T-helper 1 cell treated with Interleukin-12 subunit alpha and Interleukin-12 subunit beta and Interleukin-4 antibody, amounts not matched to agents 30 ng/mL and 1 ng/mL, for 36 hours (primary cell): ENCODE data around the gene MAVS. TPM values are rescaled to one million over a fixed set of nuclear protein-coding genes. Genes with fewer than 3 reads are reported as not detected.
"Not testable (repeated sequence)": the region's sequence is repeated elsewhere in the genome, so short reads cannot be mapped to it uniquely, and the experiment has no call there.

Experiments
- intact Hi-C: fragments of 100-400 bp; cut with micrococcal nuclease; formaldehyde crosslinking; loops from one replicate; pipeline ENCODE4 v1.15.1; 2024
- total RNA-seq: library from RNA; stranded (reverse); gene quantifications from 2 replicates; pipeline ENCODE4 v1.2.3, GENCODE V29; 2022

The MAVS gene
- total RNA-seq, 1 donor from 2014 or later = 43.1 TPM

DNA sequence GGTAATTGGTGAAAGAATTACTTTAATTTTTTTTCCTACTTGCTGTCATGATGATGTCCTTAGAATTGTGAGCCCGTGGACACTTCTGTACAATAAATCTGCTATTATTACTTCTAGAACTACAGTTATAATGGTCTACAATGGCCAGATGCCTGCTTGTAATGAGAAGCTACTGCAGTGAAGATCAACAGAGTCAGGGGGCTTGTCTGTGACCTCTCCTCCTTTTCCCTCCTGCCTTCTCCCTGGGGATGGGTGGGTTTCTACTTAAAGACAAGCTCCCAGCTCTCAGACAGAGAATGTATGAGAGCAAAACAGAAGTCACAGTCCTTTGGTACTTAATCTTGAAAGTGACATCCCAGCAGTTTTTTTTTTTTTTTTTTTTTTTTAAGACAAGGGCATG lies 29.4 kb downstream of the MAVS start:
- intact Hi-C loops = no loop called here

- intact Hi-C loops = no loop called here
Measured at GRCh38 chr20:3876676-3877075, 30.0 kb downstream of the MAVS start.

GRCh38 chr20:3878921-3879274 lies 32.3 kb downstream of the MAVS start:
- intact Hi-C loops = not testable (repeated sequence)

DNA sequence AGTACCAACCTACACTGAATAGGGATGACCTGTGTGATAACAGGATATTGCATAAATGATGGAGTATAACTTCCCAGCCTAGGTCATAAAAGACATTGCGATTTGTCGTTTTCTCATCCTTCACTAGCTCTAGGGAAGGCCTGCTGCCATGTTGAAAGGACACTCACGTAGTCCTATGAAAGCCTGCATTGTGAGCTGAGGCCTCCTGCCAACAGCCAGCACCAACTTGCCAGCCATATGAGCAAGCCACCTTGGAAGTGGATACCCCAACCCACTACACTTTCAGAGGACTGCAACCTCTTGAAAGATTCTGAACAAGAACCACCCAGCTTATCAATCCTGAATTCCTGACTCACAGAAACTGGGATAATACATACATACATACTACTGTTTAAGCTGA lies 39.1 kb downstream of the MAVS start:
- intact Hi-C loops = no loop called here

DNA sequence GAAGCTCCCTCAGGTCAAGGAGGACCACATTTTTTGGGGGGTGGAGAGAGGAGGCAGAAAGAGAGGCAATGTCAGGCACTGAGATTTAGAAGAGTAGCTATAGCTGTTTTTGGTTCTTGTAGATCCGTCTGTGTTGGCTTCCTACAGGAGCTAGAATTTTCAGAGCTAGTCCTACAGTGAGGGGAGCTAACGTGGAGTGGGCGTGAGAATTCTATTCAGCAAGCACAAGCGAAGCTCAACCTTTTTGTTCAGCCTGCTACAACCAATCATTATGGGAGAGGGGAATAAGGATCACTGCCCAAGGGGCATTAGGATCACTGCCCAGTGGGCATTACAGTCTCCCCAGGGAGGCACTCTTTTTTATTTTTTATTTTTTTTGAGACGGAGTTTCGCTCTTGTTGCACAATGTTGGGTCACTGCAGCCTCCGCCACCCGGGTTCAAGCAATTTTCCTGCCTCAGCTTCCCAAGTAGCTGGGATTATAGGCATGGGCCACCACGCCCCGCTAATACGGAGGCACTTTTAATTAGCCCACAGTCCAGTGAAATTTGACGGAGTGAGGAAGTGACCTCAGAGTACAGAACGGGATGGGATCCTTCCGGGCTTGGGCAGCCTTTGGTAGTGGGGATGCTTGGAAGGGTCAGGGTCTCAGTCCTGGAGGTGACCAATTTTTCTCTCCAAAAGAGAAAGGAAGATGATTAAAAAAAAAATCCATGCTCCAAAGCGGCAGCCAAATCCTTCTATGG lies 41.4 kb downstream of the MAVS start:
- intact Hi-C loops = loop anchor here (1.0 to 2.0 kb wide), 4 partner anchors 33 to 101 kb away; partner anchors contain the start of genes AP5S1, CDC25B and CENPB

DNA sequence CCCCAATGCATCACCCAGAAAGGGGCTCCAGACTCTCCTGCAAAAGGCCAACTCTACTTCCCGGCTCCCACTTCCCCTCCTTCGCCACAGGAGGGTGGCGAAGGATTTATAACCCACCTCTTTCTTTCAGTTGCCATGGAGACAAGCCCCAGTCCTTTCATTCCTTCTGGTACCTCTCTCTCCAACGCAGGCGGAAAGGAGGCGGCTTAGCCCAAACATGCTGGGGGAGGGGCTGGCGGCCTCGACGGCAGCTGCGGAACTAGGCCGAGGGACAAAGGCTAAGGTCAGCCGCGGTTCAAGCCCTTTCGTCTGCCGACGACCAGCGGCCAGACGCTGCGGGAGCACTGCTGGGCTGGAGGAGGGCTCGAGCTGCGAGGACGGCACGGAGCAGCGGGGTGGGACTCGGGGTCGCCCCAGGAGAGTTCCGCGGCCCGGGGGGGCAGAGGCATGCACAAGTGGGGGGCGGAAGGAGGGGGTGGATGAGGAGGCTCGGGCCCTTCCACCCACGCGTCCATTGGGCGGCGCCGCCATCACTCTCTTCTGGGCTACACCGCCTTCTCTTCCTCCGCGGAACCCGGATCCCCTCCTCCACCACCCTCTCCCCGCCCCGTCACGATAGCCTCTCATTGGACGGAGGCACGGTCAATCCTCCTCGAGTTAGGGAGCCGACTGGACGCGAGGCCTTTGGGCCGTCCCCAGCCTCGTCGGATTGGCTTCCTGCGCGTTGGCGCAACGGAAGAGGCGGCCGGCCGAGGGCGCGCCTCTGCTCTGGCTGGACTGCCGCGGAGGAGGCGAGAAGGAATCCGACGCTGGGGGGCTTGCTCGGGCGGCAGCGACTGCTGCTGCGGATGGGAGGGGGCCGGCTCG lies 42.2 kb downstream of the MAVS start, which contains the start of gene PANK2:
TSS of gene PANK2 (plus strand) at position 766 of the 867 bp plus-strand sequence.
- intact Hi-C loops = loop anchor here (1.0 to 2.0 kb wide), 10 partner anchors 18 to 196 kb away; partner anchors contain the start of genes AP5S1, CDC25B, CENPB and MAVS

- intact Hi-C loops = loop anchor here (1.0 to 2.0 kb wide), 10 partner anchors 18 to 196 kb away; partner anchors contain the start of genes CDC25B, CENPB, MAVS and RNF24
Measured at GRCh38 chr20:3889489-3890397, 43.1 kb downstream of the MAVS start.

- intact Hi-C loops = loop anchor here (2.0 kb wide), 2 partner anchors 90 to 98 kb away; no protein-coding TSS in a partner anchor
Measured at GRCh38 chr20:3890398-3890751, 43.7 kb downstream of the MAVS start.

DNA sequence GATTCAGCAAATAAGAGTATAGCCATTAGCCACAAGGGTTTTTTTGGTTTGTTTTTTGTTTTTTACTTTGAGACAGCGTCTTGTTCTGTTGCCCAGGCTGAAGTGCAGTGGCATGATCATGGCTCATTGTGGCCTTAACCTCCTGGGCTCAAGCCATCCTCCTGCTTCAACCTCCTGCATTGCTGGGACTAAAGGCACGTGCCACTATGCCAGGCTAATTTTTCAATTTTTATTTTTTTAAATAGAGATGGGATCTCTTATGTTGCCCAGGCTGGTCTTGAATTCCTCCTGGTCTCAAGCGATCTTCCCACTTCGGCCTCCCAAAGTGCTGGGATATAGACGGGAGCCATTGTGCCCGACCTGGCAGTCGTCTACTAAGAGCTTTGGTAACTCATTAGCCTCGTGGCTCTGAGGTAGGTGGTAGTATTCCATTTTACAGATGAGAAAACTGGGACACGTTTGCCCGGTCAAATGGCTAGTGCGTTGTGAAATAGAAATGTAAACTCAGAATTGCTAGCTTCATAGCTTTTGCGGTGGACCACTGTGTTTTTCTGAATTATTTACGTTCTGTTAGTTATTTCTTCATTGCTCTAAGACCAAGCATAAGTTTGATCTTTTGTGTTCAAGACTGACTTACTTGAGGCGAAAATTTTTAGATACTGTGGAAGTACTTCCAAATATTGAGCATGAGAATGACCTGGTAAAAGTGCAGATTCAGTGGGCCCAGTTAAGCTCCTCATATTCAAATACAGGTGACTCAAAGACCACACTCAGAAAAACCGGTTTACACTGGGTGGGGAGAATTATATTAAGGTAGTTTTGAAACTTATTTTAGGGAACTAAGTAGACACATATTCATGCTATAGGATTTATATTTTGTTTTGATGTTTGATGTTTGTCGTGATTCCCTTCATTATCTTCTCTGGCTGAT lies 44.6 kb downstream of the MAVS start:
- intact Hi-C loops = loop anchor here (2.0 kb wide), 2 partner anchors 90 to 98 kb away; no protein-coding TSS in a partner anchor

GRCh38 chr20:3894796-3895195 lies 48.2 kb downstream of the MAVS start:
- intact Hi-C loops = no loop called here

DNA sequence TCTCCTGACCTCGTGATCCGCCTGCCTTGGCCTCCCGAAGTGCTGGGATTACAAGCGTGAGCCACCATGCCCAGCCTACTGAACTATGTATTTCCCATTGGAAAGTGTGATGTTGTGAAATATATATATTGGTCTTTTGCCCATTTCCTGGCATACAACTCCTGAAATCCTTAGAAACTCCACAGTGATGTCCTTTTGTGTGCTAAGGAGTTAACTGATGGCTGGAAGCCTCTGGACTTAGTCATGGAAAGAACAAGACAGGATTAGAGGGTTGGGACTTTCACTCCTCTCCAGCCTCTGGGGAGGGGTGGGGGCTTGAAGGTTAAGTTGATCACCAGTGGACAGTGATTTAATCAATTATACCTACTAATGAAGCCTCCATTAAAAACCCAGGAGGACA lies 49.7 kb downstream of the MAVS start:
- intact Hi-C loops = no loop called here

DNA sequence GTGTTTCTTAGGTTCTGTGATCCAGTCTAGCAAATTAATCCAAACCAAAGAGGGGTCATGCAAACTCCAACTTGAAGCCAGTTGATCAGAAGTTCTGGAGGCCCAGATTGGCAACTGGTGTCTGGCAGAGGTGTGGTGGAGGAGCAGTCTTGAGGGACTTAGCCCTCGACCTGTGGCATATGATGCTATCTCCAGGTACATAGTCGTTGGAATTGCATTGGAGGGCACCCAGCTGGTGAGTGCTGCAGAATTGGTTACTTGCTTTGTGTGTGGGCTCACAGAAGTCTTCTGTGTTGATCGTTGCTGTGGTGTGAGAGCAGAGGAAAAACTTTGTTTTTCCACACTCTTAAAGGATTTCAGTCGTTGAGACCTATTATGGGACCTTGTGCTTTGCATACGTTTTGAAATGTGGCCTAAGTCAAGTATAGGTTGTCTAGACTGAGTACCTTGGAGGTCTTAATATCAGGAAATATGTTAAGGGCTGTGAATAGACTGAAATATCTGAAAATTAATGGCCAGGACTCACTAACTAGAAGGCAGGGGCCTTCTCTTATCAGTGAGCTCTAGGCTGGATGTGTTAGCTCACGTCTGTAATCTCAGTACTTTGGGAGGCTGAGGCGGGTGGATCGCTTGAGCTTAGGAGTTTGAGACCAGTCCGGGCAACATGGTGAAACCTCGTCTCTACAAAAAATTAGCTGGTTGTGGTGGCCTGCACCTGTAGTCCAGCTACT lies 50.4 kb downstream of the MAVS start:
- intact Hi-C loops = no loop called here

DNA sequence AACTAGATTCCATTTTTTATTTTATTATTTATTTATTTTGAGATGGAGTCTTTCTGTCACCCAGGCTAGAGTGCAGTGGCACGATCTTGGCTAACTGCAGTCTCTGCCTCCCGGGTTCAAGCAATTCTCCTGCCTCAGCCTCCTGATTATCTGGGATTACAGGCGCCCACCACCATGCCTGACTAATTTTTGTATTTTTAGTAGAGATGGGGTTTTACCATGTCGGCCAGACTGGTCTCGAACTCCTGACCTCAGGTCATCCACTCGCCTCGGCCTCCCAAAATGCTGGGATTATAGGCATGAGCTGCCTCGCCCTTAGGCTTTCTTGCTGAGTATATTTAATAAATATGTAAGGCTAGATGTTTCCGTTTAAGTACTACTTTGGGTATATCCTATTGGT lies 51.5 kb downstream of the MAVS start:
- intact Hi-C loops = not testable (repeated sequence)

DNA sequence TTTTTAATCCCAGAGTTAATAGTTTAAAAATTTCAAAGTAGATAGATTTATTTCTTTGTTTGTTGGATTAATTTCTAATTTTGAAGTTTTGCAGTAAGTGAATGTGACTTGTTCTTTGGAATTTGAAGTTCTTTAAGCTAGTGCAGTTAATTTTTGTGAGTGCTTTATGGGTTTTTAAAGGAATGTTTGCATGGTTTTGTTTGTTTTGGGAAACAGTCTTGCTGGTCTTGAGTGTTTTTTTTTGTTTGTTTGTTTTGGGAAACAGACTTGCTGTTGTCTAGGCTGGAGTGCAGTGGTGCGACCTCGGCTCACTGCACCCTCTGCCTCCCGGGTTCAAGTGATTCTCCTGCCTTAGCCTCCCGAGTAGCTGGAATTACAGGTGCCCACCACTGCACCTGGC lies 52.0 kb downstream of the MAVS start:
- intact Hi-C loops = loop anchor here (1.0 kb wide), 1 partner anchor 24 kb away; no protein-coding TSS in a partner anchor

- intact Hi-C loops = no loop called here
Measured at GRCh38 chr20:3900187-3900604, 53.6 kb downstream of the MAVS start.

GRCh38 chr20:3901028-3901705 lies 54.5 kb downstream of the MAVS start:
- intact Hi-C loops = no loop called here

DNA sequence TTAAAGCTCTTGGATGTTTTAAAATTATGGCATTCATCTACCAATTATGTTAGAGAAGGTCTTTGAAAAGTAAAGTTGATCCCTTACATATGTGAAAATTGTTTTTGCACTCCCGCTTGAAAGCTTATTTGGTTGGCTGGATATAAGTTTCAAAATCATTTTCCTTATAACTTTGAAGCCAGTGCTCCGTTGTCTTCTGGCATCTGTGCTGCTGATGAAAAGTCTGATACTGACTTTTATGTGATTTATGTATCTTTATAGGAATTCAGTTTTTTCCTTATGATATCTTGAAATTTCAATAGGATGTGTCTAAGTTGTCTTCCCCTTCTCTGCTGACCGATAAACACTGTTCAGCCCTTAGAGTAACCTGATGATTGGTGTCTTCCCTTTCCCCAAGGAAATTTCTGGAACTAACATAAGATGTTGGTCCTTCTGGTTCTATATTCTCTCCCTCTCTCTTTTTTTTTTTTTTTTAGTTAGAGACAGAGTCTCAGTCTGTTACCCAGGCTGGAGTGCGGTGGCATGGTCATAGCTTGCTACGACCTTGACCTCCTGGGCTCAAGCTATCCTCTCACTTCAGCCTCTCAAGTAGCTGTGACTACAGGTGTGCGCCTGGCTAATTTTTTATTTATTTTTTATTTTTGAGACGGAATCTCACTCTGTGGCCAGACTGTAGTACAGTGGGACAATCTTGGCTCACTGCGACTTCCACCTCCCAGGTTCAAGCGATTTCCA lies 55.2 kb downstream of the MAVS start:
- intact Hi-C loops = no loop called here

DNA sequence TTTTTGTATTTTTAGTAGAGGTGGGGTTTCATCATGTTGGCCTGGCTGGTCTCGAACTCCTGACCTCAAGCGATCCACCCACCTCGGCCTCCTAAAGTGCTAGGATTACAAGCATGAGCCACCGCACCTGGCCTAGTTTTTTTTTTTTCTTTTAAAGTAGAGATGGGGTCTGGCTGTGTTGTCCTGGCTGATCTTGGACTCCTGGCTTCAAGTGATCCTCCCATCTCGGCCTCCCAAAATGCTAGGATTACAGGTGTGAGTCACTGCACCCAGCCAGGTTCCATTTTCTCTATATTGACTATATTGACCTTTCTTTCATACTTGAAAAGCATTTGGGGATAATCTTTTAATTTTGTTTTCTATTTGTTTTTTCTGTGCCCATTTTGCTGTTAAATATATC lies 55.8 kb downstream of the MAVS start:
- intact Hi-C loops = no loop called here
